H1 (cell line): ENCODE data around the gene STRN.

Experiments
- CEBPB ChIP-seq: IDR thresholded peaks from 2 replicates; pipeline ENCODE4 v1.6.1; 2012; ENCODE audit warnings: low read depth, low read length
- CTCF ChIP-seq, 3 experiments: IDR thresholded peaks; 1 replicate in 2 of 3; 2 replicates in 1 of 3; pipeline versions ENCODE4 v1.5.1 to v1.6.1; 2011; ENCODE audit warnings: low read length in 3 of 3, mild to moderate bottlenecking in 3 of 3, inconsistent platforms in 2 of 3, low read depth in 1 of 3, moderate library complexity in 1 of 3; ENCODE audit not compliant: insufficient read depth in 1 of 3; ENCODE audit errors: control extremely low read depth in 1 of 3
- EP300 ChIP-seq, 2 experiments: IDR thresholded peaks; 1 replicate in 1 of 2; 2 replicates in 1 of 2; pipeline ENCODE4 v1.6.1; 2011 to 2012; ENCODE audit warnings: low read depth in 2 of 2, low read length in 2 of 2, mild to moderate bottlenecking in 2 of 2, borderline replicate concordance in 1 of 2, inconsistent platforms in 1 of 2, moderate library complexity in 1 of 2
- EZH2 ChIP-seq: fragments of 200-600 bp; sonication (generic); IDR thresholded peaks from 2 replicates; pipeline ENCODE4 v1.7.1; 2012; ENCODE audit warnings: low read depth, mild to moderate bottlenecking, moderate library complexity, low read length, inconsistent platforms; ENCODE audit not compliant: severe bottlenecking
- JUND ChIP-seq: IDR thresholded peaks from 2 replicates; pipeline ENCODE4 v1.6.1; 2011; ENCODE audit warnings: mild to moderate bottlenecking, improper control_type of control experiment, low read length
- POLR2A ChIP-seq, 2 experiments: IDR thresholded peaks; 1 replicate in 1 of 2; 2 replicates in 1 of 2; pipeline ENCODE4 v1.6.1; 2011; ENCODE audit warnings: low read depth in 2 of 2, low read length in 2 of 2, mild to moderate bottlenecking in 2 of 2; ENCODE audit errors: control extremely low read depth in 1 of 2

- TF ChIP-seq CEBPB = no peak
- TF ChIP-seq CTCF (IDR thresholded peaks at IDR 0.05; ENCODE audit: control extremely low read depth in 1 of 3, insufficient read depth in 1 of 3, low read depth in 1 of 3, low read length in 3 of 3) = no peak
- TF ChIP-seq POLR2A (IDR thresholded peaks at IDR 0.05; ENCODE audit: control extremely low read depth in 1 of 2, low read depth in 2 of 2, low read length in 2 of 2) = no peak
- TF ChIP-seq JUND = no peak
- no peak for TF ChIP-seq EP300 (IDR thresholded peaks at IDR 0.05; ENCODE audit: borderline replicate concordance in 1 of 2, low read depth in 2 of 2, low read length in 2 of 2)
- TF ChIP-seq EZH2 = no peak
Measured at GRCh38 chr2:36871068-36871707, 95.1 kb downstream of the STRN start.
